H1 (cell line): ENCODE measurements around the gene RNF220. TPM values are rescaled to one million over a fixed set of nuclear protein-coding genes. Genes with fewer than 3 reads are reported as not detected.
"Not testable (repeated sequence)": the region's sequence is repeated elsewhere in the genome, so short reads cannot be mapped to it uniquely, and the experiment has no call there.

Experiments used
- CTCF ChIA-PET: fragments of 300-600 bp; sonication (Branson Sonifier 250); formaldehyde crosslinking; loops from one replicate; lab custom pipeline; 2021; ENCODE audit not compliant: partially characterized antibody; lab: Charles Lee
- POLR2A ChIA-PET: fragments of 300-600 bp; sonication (Branson Sonifier 250); formaldehyde crosslinking; loops from one replicate; lab custom pipeline; 2021; ENCODE audit warnings: inconsistent platforms; ENCODE audit not compliant: partially characterized antibody; lab: Charles Lee
- DNase-seq, 2 experiments: peaks; one replicate each; pipeline versions ENCODE4 v3.0.0 to v3.0.0-alpha.2; 2010 to 2022; ENCODE audit warnings: low spot score in 2 of 2, low read depth in 1 of 2, mixed read lengths in 1 of 2
- FAIRE-seq: peaks from 2 replicates; lab custom pipeline; 2011; peaks lifted over from hg19 to GRCh38; lab: Jason Lieb, UNC
- H2AFZ ChIP-seq: 2 replicates; pipeline ENCODE4 v1.8.1; 2012; ENCODE audit warnings: low read length, inconsistent platforms
- H2AK5ac ChIP-seq: 2 replicates; pipeline ENCODE4 v1.6.1; 2013; ENCODE audit warnings: low read depth, low read length
- H2BK120ac ChIP-seq: replicated peaks from 2 replicates; pipeline ENCODE3; 2013; ENCODE audit warnings: low read depth, low read length, inconsistent platforms
- H2BK12ac ChIP-seq: 2 replicates; pipeline ENCODE4 v1.6.1; 2013; ENCODE audit warnings: low read depth, low read length
- H2BK15ac ChIP-seq: 2 replicates; pipeline ENCODE4 v1.6.1; 2013; ENCODE audit warnings: low read length
- H2BK20ac ChIP-seq: 2 replicates; pipeline ENCODE4 v1.6.1; 2013; ENCODE audit warnings: low read length
- H2BK5ac ChIP-seq: 2 replicates; pipeline ENCODE4 v1.6.1; 2013; ENCODE audit warnings: low read depth, low read length
- H3K14ac ChIP-seq: 2 replicates; pipeline ENCODE4 v1.6.1; 2013; ENCODE audit warnings: inconsistent platforms; ENCODE audit not compliant: insufficient read length
- H3K18ac ChIP-seq: 2 replicates; pipeline ENCODE4 v1.6.1; 2013; ENCODE audit warnings: low read length; ENCODE audit errors: extremely low read depth
- H3K23ac ChIP-seq: 2 replicates; pipeline ENCODE4 v1.6.1; 2013; ENCODE audit warnings: inconsistent platforms; ENCODE audit not compliant: insufficient read length
- H3K23me2 ChIP-seq: 2 replicates; pipeline ENCODE4 v1.6.1; 2013; ENCODE audit warnings: low read depth, low read length
- H3K27ac ChIP-seq: 2 replicates; pipeline ENCODE4 v1.6.1; 2011; ENCODE audit warnings: low read depth, low read length, inconsistent platforms
- H3K27me3 ChIP-seq, 4 experiments: replicated peaks in 1 of 4; 1 replicate in 1 of 4; 2 replicates in 3 of 4; pipeline versions ENCODE4 v1.6.1 to v1.8.1; 2011 to 2013; ENCODE audit warnings: low read length in 3 of 4, mild to moderate bottlenecking in 3 of 4, inconsistent platforms in 2 of 4, mixed read lengths in 2 of 4, moderate library complexity in 1 of 4; ENCODE audit not compliant: control insufficient read depth in 3 of 4, insufficient read depth in 3 of 4; ENCODE audit errors: extremely low read depth in 1 of 4
- H3K36me3 ChIP-seq, 4 experiments: 2 replicates each; pipeline versions ENCODE4 v1.6.1 to v1.8.1; 2011 to 2013; ENCODE audit warnings: mild to moderate bottlenecking in 4 of 4, low read length in 3 of 4, moderate library complexity in 2 of 4, control low read depth in 1 of 4, inconsistent platforms in 1 of 4; ENCODE audit not compliant: insufficient read depth in 4 of 4, control insufficient read depth in 2 of 4
- H3K4ac ChIP-seq: replicated peaks from 2 replicates; pipeline ENCODE3; 2013; ENCODE audit warnings: low read length, low read depth, mixed read lengths, inconsistent platforms; ENCODE audit not compliant: insufficient read length
- H3K4me1 ChIP-seq, 4 experiments: replicated peaks in 1 of 4; 1 replicate in 1 of 4; 2 replicates in 3 of 4; pipeline versions ENCODE4 v1.6.1 to v1.8.1; 2011 to 2013; ENCODE audit warnings: low read length in 3 of 4, inconsistent platforms in 2 of 4, mixed read lengths in 1 of 4; ENCODE audit not compliant: insufficient read depth in 4 of 4, control insufficient read depth in 3 of 4
- H3K4me2 ChIP-seq, 2 experiments: 2 replicates each; pipeline versions ENCODE4 v1.6.1 to v1.8.1; 2011 to 2013; ENCODE audit warnings: low read depth in 2 of 2, low read length in 2 of 2, control low read depth in 1 of 2, inconsistent platforms in 1 of 2, mild to moderate bottlenecking in 1 of 2; ENCODE audit not compliant: insufficient read depth in 1 of 2
- H3K4me3 ChIP-seq, 4 experiments: fragments of 200-600, 300-600 bp in 1 of 4; sonication (generic), shearing (Covaris generic), sonication (Bioruptor Twin) in 1 of 4; 2 replicates each; pipeline versions ENCODE4 v1.5.1 to v1.8.1; 2011 to 2016; ENCODE audit warnings: low read length in 4 of 4, low read depth in 3 of 4, control low read depth in 2 of 4, inconsistent platforms in 2 of 4, mild to moderate bottlenecking in 2 of 4, mixed read lengths in 1 of 4, moderate library complexity in 1 of 4; ENCODE audit not compliant: insufficient read depth in 2 of 4; ENCODE audit errors: extremely low read depth in 1 of 4
- H3K56ac ChIP-seq: replicated peaks from 2 replicates; pipeline ENCODE3; 2013; ENCODE audit warnings: low read depth, mild to moderate bottlenecking, mixed read lengths, low read length, inconsistent platforms; ENCODE audit not compliant: insufficient read length
- H3K79me1 ChIP-seq: 2 replicates; pipeline ENCODE4 v1.6.1; 2013; ENCODE audit warnings: low read depth, low read length, control low read depth
- H3K79me2 ChIP-seq, 2 experiments: 2 replicates each; pipeline versions ENCODE4 v1.6.1 to v1.8.1; 2012 to 2013; ENCODE audit warnings: low read length in 2 of 2, mild to moderate bottlenecking in 2 of 2, inconsistent platforms in 1 of 2; ENCODE audit not compliant: insufficient read depth in 2 of 2, control insufficient read depth in 1 of 2
- H3K9ac ChIP-seq, 4 experiments: replicated peaks in 1 of 4; 1 replicate in 1 of 4; 2 replicates in 3 of 4; pipeline versions ENCODE4 v1.6.1 to v1.8.1; 2011 to 2013; ENCODE audit warnings: low read depth in 3 of 4, low read length in 3 of 4, control low read depth in 2 of 4, mild to moderate bottlenecking in 2 of 4, moderate library complexity in 2 of 4, inconsistent platforms in 1 of 4; ENCODE audit errors: extremely low read depth in 1 of 4
- H3K9me3 ChIP-seq, 2 experiments: 2 replicates each; pipeline versions ENCODE4 v1.6.1 to v1.8.1; 2012 to 2013; ENCODE audit warnings: mild to moderate bottlenecking in 2 of 2, moderate library complexity in 2 of 2, control low read depth in 1 of 2, inconsistent platforms in 1 of 2, low read depth in 1 of 2, low read length in 1 of 2, mixed read lengths in 1 of 2; ENCODE audit not compliant: insufficient read depth in 2 of 2
- H4K20me1 ChIP-seq, 2 experiments: replicated peaks in 1 of 2; 2 replicates each; pipeline versions ENCODE3 to v1.8.1; 2011 to 2013; ENCODE audit warnings: inconsistent platforms in 2 of 2, low read length in 2 of 2, mild to moderate bottlenecking in 1 of 2; ENCODE audit not compliant: insufficient read depth in 2 of 2, control insufficient read depth in 1 of 2
- H4K5ac ChIP-seq: 2 replicates; pipeline ENCODE4 v1.6.1; 2013; ENCODE audit warnings: low read length, low read depth, mixed read lengths, inconsistent platforms; ENCODE audit not compliant: insufficient read length
- H4K8ac ChIP-seq: 2 replicates; pipeline ENCODE4 v1.8.0; 2013; ENCODE audit warnings: mild to moderate bottlenecking, moderate library complexity, low read length, inconsistent platforms; ENCODE audit not compliant: insufficient read depth; ENCODE audit errors: extremely low read depth
- H4K91ac ChIP-seq: replicated peaks from 2 replicates; pipeline ENCODE3; 2013; ENCODE audit warnings: low read length, mixed read lengths, inconsistent platforms; ENCODE audit not compliant: insufficient read length
- WGBS, 2 experiments: shearing (Covaris generic) in 1 of 2; methylation state at CpG; one replicate each; pipeline versions ENCODE4 v1.1.6 to v1.1.7; 2013 to 2015; ENCODE audit warnings: low lambda C conversion rate in 2 of 2, mixed read lengths in 2 of 2, inconsistent platforms in 1 of 2, low coverage in 1 of 2, missing lambda C conversion rate in 1 of 2; ENCODE audit not compliant: insufficient replicate concordance in 2 of 2, insufficient coverage in 1 of 2, insufficient read length in 1 of 2; ENCODE audit errors: extremely low coverage in 1 of 2, missing lambda C conversion rate in 1 of 2; 5-methylcytosine and 5-hydroxymethylcytosine counted together
- polyA plus RNA-seq, 7 experiments: library from polyadenylated mRNA; depleted of rRNA in 3 of 7; stranded (reverse) in 5 of 7; unstranded in 2 of 7; fragments of >200 nt in 5 of 7; fragments of 200-250 nt in 2 of 7; gene quantifications; 1 replicate in 5 of 7; 2 replicates in 1 of 7; 4 replicates in 1 of 7; pipeline versions ENCODE4 v1.2.1 to v1.2.3, GENCODE V29; 2011 to 2013; ENCODE audit warnings: missing spikeins in 2 of 7, mixed read lengths in 2 of 7
- total RNA-seq: library from RNA; stranded (reverse); fragmentation: NEBNext Ultra II Directional; extraction: Animal tissue kit (Norgen Biotek cat#: 25700); gene quantifications from 2 replicates; pipeline ENCODE4 v1.2.1, GENCODE V29; 2021

Gene RNF220
- total and polyA plus RNA-seq, 2 of the 8 experiments (the other 6 are each of a cell fraction or from before 2014, with no cell fraction given) = 123 to 160 TPM

DNA sequence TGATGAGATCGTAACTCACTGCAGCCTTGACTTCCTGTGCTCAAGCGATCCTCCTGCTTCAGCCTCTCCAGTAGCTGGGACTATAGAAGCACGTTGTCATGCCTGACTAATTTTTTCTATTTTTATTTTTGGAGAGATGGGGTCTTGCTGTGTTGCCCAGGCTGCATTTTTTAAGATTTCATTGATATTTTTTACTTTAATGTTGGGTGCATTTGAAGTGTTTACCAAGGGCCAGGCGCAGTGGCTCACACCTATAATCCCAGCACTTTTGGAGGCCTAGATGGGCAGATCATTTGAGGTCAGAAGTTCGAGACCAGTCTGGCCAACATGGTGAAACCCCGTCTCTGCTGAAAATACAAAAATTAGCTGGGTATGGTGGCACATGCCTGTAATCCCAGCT, 97.8 kb downstream of the RNF220 start:
- not testable (repeated sequence) for H4K5ac ChIP-seq, H4K20me1 ChIP-seq, H2BK120ac ChIP-seq, H3K14ac ChIP-seq, H3K79me2 ChIP-seq, H3K56ac ChIP-seq, H4K8ac ChIP-seq, H3K4me3 ChIP-seq, H3K36me3 ChIP-seq, FAIRE-seq, H3K23ac ChIP-seq, H2BK15ac ChIP-seq, H2BK5ac ChIP-seq, H2BK12ac ChIP-seq, H3K9me3 ChIP-seq, H2BK20ac ChIP-seq, H3K79me1 ChIP-seq, H3K27ac ChIP-seq, H2AK5ac ChIP-seq, H3K4ac ChIP-seq, H3K18ac ChIP-seq, H4K91ac ChIP-seq, H2AFZ ChIP-seq, DNase-seq, H3K4me2 ChIP-seq, H3K9ac ChIP-seq
- peaks cover 12% of the 10 kb centered on the region for H3K23me2 ChIP-seq
- POLR2A ChIA-PET = interaction anchor here (3.6 to 4.1 kb wide), 2 partner anchors 11 to 21 kb away, joined by 21 to 33 read pairs; no protein-coding TSS in a partner anchor
- peaks cover 24 to 48% (median 40%) of the 10 kb centered on the region in 4 experiments for H3K4me1 ChIP-seq
- WGBS, 2 experiments = 83% methylated on average over 6 of the region's 6 CpGs; no CpG with 5 or more reads in 1 of the 2 experiments
- CTCF ChIA-PET = interaction anchor here (0.6 to 4.4 kb wide), 13 partner anchors 11 to 265 kb away, joined by 3 to 24 read pairs (median 4); no protein-coding TSS in a partner anchor
- H3K27me3 ChIP-seq = peaks cover 0 to 11% (median 8%) of the 10 kb centered on the region in 4 experiments; a peak in 5 of 7 replicates
